Lower lobe of right lung (tissue), 2 donors: ENCODE results near the gene PRR20G. TPM values are rescaled to one million over a fixed set of nuclear protein-coding genes. Genes with fewer than 3 reads are reported as not detected.

ENCODE experiments used
- ATAC-seq, 2 donors: fragments of 200-7000 bp; cut with Tn5 transposase; one replicate each; pipeline ENCODE4 v1.9.1; 2020 to 2022; ENCODE audit warnings: mild to moderate bottlenecking in 2 of 2, moderate library complexity in 2 of 2
- DNase-seq: peaks from one replicate; pipeline ENCODE4 v3.0.0-alpha.2; 2020
- H3K27ac ChIP-seq: fragments of 200-600 bp; one replicate; pipeline ENCODE4 v1.8.0; 2022
- H3K27me3 ChIP-seq: fragments of 200-600 bp; one replicate; pipeline ENCODE4 v1.8.0; 2022; ENCODE audit warnings: low read depth
- H3K36me3 ChIP-seq: fragments of 200-600 bp; one replicate; pipeline ENCODE4 v1.8.0; 2022; ENCODE audit warnings: mild to moderate bottlenecking
- H3K4me1 ChIP-seq: fragments of 200-600 bp; one replicate; pipeline ENCODE4 v1.8.0; 2022
- H3K4me3 ChIP-seq: fragments of 200-600 bp; one replicate; pipeline ENCODE4 v1.8.0; 2022; ENCODE audit warnings: mild to moderate bottlenecking
- H3K9me3 ChIP-seq: fragments of 200-600 bp; one replicate; pipeline ENCODE4 v1.8.0; 2022
- intact Hi-C: fragments of 100-400 bp; cut with DNase I; formaldehyde crosslinking; loops from one replicate; pipeline ENCODE4 v1.11.0; 2022
- total RNA-seq: library from RNA; stranded (reverse); fragmentation: NEBNext Ultra II Directional; extraction: Animal tissue kit (Norgen Biotek cat#: 25700); gene quantifications from one replicate; pipeline ENCODE4 v1.2.1, GENCODE V29; 2021
- TF ChIP-seq, protein P1 (sequence below): fragments of 200-600 bp; IDR thresholded peaks from one replicate; pipeline ENCODE4 v1.8.0; 2022; ENCODE audit warnings: antibody characterized with exemption, mild to moderate bottlenecking
- donor health status: DM: no; HTN: yes; CAD: no; lungs with severe emphysema.

PRR20G gene
- total RNA-seq, 1 donor from 2014 or later = not detected

DNA sequence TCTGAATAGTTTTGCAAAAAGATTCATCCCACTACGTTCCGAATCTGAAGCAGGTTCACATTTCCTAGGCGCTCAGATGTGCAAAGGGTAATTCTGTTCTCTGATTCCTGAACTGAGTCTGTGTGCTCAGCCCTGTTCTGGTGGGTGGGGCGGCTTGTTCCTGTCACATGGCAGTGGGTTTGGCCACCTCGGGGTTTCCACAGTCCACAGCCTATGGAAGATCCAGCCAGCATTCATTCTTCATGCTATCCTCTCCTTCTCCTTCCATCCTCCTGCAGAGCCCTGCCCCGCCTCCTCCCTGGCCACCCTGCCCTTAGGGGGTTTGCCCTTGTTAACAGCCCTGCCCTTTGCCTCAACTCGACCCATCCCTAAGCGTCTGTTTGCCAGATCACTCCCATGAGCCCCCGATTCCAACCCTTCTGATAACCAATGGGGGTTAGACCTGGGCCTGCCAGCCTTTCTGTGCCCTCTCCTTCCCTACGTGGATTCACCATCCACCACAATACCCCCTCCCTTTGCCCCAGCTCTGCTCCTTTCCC, 31.0 kb downstream of the PRR20G start:
- DNase-seq (no peak), ATAC-seq (no peak)
- Histone ChIP-seq H3K4me3 (no peak overlapping the region), H3K4me1 (no peaks in the 10 kb centered on the region), H3K9me3 (no peaks in the 10 kb centered on the region), H3K27ac (no peak overlapping the region), H3K27me3 (no peaks in the 10 kb centered on the region), H3K36me3 (no peaks in the 10 kb centered on the region)
- intact Hi-C loops = no loop called here
- TF ChIP-seq, protein P1, sequence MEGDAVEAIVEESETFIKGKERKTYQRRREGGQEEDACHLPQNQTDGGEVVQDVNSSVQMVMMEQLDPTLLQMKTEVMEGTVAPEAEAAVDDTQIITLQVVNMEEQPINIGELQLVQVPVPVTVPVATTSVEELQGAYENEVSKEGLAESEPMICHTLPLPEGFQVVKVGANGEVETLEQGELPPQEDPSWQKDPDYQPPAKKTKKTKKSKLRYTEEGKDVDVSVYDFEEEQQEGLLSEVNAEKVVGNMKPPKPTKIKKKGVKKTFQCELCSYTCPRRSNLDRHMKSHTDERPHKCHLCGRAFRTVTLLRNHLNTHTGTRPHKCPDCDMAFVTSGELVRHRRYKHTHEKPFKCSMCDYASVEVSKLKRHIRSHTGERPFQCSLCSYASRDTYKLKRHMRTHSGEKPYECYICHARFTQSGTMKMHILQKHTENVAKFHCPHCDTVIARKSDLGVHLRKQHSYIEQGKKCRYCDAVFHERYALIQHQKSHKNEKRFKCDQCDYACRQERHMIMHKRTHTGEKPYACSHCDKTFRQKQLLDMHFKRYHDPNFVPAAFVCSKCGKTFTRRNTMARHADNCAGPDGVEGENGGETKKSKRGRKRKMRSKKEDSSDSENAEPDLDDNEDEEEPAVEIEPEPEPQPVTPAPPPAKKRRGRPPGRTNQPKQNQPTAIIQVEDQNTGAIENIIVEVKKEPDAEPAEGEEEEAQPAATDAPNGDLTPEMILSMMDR = no peak

DNA sequence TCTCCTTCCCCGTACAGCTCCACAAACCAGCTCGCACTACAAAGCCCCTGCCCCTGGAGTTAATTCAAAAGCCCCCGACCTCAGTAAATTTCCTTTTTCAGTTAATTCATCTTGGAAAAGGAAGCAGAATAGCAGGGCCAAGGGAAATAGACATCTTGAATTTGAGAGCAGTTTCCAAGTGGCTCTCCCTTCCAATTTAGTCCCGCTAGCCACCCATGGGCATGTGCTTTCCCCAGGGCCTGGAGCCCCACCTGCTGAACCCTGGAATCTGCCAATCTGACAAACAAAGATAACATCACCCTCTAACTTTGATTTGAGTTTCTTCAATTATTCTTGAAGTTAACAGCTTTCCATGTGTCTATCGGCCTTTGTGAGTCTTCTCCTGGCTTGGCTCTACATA, 31.7 kb downstream of the PRR20G start:
- intact Hi-C loops = no loop called here
- no peaks in the 10 kb centered on the region for H3K4me1 ChIP-seq
- H3K27me3 ChIP-seq = no peaks in the 10 kb centered on the region
- H3K27ac ChIP-seq = no peak overlapping the region
- DNase-seq (no peak), ATAC-seq (no peak)
- no peaks in the 10 kb centered on the region for H3K36me3 ChIP-seq
- H3K9me3 ChIP-seq = no peaks in the 10 kb centered on the region
- TF ChIP-seq, protein P1 = no peak
- no peak overlapping the region for H3K4me3 ChIP-seq

DNA sequence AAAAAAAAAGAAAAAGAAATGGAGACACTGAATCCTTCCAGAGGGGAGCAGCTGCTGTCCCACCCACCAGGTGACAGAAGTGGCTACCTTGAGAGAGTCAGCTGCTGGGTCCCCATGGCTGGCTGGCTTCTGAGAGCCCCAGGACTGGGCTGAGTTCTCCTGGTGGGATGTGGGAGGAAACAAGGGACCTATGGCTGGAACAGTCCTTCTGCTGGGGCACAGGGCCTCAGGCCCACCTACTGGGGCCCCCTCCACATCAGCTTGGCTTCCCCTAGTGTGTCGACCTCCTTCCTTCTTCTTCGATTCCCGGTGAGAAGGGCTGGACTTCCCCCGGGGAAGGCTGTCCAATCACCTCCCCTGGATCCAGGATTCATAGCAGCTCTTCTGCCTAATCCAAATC, 32.3 kb downstream of the PRR20G start:
- Histone ChIP-seq H3K27ac (no peak overlapping the region), H3K27me3 (no peaks in the 10 kb centered on the region), H3K9me3 (no peaks in the 10 kb centered on the region), H3K4me3 (no peak overlapping the region), H3K36me3 (no peaks in the 10 kb centered on the region), H3K4me1 (no peaks in the 10 kb centered on the region)
- DNase-seq (no peak), ATAC-seq (no peak)
- intact Hi-C loops = no loop called here
- TF ChIP-seq, protein P1 = no peak

DNA sequence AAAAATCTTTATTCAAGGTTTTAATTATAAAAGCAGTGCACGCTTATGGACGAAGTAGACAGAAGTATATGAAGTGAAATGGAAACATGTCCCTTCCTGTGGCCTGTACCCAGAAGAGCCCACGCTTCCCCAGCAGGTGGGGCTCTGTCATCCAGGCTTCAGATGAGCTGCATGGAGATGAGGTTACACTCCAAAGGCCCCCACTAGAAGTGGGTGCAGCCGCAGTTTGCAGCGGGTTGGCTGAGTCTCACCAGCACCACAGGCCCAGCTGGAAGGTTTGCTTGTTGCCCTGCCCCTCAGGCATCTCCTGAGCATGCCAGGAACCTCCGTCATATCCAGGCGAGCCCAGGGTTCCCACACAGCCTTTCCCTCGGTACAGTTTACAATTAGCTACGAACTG, 33.1 kb downstream of the PRR20G start:
- TF ChIP-seq, protein P1 = peak; percentile 38
- peak in 1 of 2 donors; percentile 36 for ATAC-seq
- H3K9me3 ChIP-seq = no peaks in the 10 kb centered on the region
- H3K27ac ChIP-seq = no peak overlapping the region
- no peak for DNase-seq
- H3K27me3 ChIP-seq = no peaks in the 10 kb centered on the region
- intact Hi-C loops = no loop called here
- no peaks in the 10 kb centered on the region for H3K4me1 ChIP-seq
- no peak overlapping the region for H3K4me3 ChIP-seq
- H3K36me3 ChIP-seq = no peaks in the 10 kb centered on the region

DNA sequence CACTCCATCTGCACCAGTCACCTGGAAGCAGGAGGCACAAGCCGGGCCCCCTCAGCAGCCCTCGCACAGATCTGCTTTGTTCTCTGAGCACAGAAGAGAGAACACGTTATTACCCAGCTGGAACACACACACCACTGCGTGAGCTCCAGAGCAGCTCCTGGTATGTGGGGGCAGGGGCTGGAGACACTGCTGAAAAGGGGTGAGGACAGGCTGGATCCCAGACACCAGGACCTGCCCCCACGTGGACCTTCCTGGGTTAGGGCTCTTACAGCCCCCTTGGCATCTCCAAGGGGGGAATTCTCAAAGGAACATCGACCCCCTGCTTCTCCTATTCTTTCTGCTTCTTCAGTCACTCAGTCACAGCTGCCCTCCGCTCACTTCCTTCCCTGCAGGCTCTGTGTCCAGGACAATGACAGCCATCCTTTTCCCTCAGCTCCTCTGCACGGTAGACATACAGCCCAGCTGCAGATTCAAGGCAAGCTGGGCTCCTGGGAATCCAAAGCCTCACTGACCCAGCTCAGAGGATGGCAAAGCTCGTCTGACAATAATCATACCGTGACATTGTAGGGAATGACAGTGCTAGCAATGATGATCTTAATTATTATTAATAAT, 33.7 kb downstream of the PRR20G start:
- Histone ChIP-seq H3K9me3 (no peaks in the 10 kb centered on the region), H3K27ac (no peak overlapping the region), H3K4me3 (no peak overlapping the region), H3K36me3 (no peaks in the 10 kb centered on the region), H3K27me3 (no peaks in the 10 kb centered on the region), H3K4me1 (no peaks in the 10 kb centered on the region)
- intact Hi-C loops = no loop called here
- TF ChIP-seq, protein P1 = no peak
- no peak for ATAC-seq
- no peak for DNase-seq
